HepG2 (cell line): ENCODE results near the gene MBTD1. TPM values are rescaled to one million over a fixed set of nuclear protein-coding genes. Genes with fewer than 3 reads are reported as not detected.

Experiments used
- CCDC6 ChIP-seq: sonication (generic); formaldehyde crosslinking; IDR thresholded peaks from 2 replicates; pipeline ENCODE4 v1.8.1; 2022; ENCODE audit warnings: mild to moderate bottlenecking, missing genetic modification reagents, moderate library complexity
- CENPX ChIP-seq: sonication (generic); formaldehyde crosslinking; IDR thresholded peaks from 2 replicates; pipeline ENCODE4 v1.9.0; 2021; ENCODE audit warnings: mild to moderate bottlenecking, missing genetic modification reagents, moderate library complexity
- CREB1 ChIP-seq, 2 experiments: fragments of 450-650 bp in 1 of 2; IDR thresholded peaks; 2 replicates each; pipeline ENCODE4 v1.6.1; 2016 to 2017; ENCODE audit warnings: control low read depth in 1 of 2, mild to moderate bottlenecking in 1 of 2, missing compliant biosample characterization in 1 of 2, missing genetic modification characterization in 1 of 2
- FOXP4 ChIP-seq: sonication (generic); formaldehyde crosslinking; IDR thresholded peaks from 2 replicates; pipeline ENCODE4 v1.4.0; 2020; ENCODE audit warnings: missing genetic modification reagents
- ISX ChIP-seq: sonication (generic); formaldehyde crosslinking; conservative IDR thresholded peaks from 2 replicates; pipeline ENCODE4 v1.5.0; 2020; ENCODE audit warnings: missing genetic modification reagents
- THAP11 ChIP-seq: IDR thresholded peaks from 2 replicates; pipeline ENCODE4 v1.6.1; 2016; ENCODE audit warnings: missing biosample characterization, missing genetic modification reagents
- ZFP36L1 ChIP-seq: sonication (generic); formaldehyde crosslinking; IDR thresholded peaks from 2 replicates; pipeline ENCODE4 v1.8.0; 2022; ENCODE audit warnings: mild to moderate bottlenecking, missing genetic modification reagents, moderate library complexity
- ZFY ChIP-seq: sonication (generic); formaldehyde crosslinking; IDR thresholded peaks from 2 replicates; pipeline ENCODE4 v1.4.0; 2020; ENCODE audit warnings: missing genetic modification reagents
- ZNF230 ChIP-seq: sonication (generic); formaldehyde crosslinking; IDR thresholded peaks from 2 replicates; pipeline ENCODE4 v1.4.0; 2020; ENCODE audit warnings: mild to moderate bottlenecking, missing genetic modification reagents
- ZNF619 ChIP-seq: sonication (generic); formaldehyde crosslinking; IDR thresholded peaks from 2 replicates; pipeline ENCODE4 v1.4.0; 2020; ENCODE audit warnings: mild to moderate bottlenecking, missing genetic modification reagents
- polyA plus RNA-seq, 8 experiments: library from polyadenylated mRNA; depleted of rRNA in 3 of 8; stranded (reverse) in 7 of 8; unstranded in 1 of 8; fragments of >200 nt; fragmentation: Illumina TruSeq in 4 of 8; extraction: Trizol in 4 of 8; gene quantifications; 2 replicates each; pipeline versions ENCODE4 v1.2.1 to v1.2.3, GENCODE V29; 2011 to 2016; ENCODE audit warnings: low read depth in 4 of 8, missing spikeins in 1 of 8, mixed read lengths in 1 of 8; ENCODE audit not compliant: insufficient read depth in 1 of 8
- total RNA-seq, 5 experiments: library from RNA; depleted of rRNA; stranded (reverse); fragments of >200 nt; fragmentation: Illumina TruSeq; extraction: Trizol; gene quantifications; 2 replicates each; pipeline ENCODE4 v1.2.3, GENCODE V29; 2016; ENCODE audit warnings: low read depth in 1 of 5
- TF ChIP-seq, protein P1 (sequence below): IDR thresholded peaks from 2 replicates; pipeline ENCODE4 v1.6.1; 2016; ENCODE audit warnings: low read depth, missing genetic modification reagents, missing compliant biosample characterization

Gene MBTD1
- total and polyA plus RNA-seq, 2 of the 13 experiments (the other 11 are each of a cell fraction or from before 2014, with no cell fraction given) = 20.9 TPM

GRCh38 chr17:51170736-51171135, 89.1 kb downstream of the MBTD1 start (continued):
- TF ChIP-seq, protein P1, sequence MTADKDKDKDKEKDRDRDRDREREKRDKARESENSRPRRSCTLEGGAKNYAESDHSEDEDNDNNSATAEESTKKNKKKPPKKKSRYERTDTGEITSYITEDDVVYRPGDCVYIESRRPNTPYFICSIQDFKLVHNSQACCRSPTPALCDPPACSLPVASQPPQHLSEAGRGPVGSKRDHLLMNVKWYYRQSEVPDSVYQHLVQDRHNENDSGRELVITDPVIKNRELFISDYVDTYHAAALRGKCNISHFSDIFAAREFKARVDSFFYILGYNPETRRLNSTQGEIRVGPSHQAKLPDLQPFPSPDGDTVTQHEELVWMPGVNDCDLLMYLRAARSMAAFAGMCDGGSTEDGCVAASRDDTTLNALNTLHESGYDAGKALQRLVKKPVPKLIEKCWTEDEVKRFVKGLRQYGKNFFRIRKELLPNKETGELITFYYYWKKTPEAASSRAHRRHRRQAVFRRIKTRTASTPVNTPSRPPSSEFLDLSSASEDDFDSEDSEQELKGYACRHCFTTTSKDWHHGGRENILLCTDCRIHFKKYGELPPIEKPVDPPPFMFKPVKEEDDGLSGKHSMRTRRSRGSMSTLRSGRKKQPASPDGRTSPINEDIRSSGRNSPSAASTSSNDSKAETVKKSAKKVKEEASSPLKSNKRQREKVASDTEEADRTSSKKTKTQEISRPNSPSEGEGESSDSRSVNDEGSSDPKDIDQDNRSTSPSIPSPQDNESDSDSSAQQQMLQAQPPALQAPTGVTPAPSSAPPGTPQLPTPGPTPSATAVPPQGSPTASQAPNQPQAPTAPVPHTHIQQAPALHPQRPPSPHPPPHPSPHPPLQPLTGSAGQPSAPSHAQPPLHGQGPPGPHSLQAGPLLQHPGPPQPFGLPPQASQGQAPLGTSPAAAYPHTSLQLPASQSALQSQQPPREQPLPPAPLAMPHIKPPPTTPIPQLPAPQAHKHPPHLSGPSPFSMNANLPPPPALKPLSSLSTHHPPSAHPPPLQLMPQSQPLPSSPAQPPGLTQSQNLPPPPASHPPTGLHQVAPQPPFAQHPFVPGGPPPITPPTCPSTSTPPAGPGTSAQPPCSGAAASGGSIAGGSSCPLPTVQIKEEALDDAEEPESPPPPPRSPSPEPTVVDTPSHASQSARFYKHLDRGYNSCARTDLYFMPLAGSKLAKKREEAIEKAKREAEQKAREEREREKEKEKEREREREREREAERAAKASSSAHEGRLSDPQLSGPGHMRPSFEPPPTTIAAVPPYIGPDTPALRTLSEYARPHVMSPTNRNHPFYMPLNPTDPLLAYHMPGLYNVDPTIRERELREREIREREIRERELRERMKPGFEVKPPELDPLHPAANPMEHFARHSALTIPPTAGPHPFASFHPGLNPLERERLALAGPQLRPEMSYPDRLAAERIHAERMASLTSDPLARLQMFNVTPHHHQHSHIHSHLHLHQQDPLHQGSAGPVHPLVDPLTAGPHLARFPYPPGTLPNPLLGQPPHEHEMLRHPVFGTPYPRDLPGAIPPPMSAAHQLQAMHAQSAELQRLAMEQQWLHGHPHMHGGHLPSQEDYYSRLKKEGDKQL (CRISPR knock-in tag) = no peak
- TF ChIP-seq ZFP36L1 (CRISPR knock-in tag) (no peak), FOXP4 (no peak), CREB1 (IDR thresholded peaks at IDR 0.05) (no peak), CREB1 (CRISPR knock-in tag; IDR thresholded peaks at IDR 0.05) (no peak), ISX (CRISPR knock-in tag) (no peak), ZNF230 (CRISPR knock-in tag) (no peak), THAP11 (CRISPR knock-in tag) (no peak), CENPX (CRISPR knock-in tag) (no peak), ZFY (CRISPR knock-in tag) (no peak), CCDC6 (no peak), ZNF619 (no peak)
